ENCODE results near the gene TAF1D. TPM values are rescaled to one million over a fixed set of nuclear protein-coding genes. Genes with fewer than 3 reads are reported as not detected.

The TAF1D gene
- total RNA-seq, result 138 and 499 TPM in 2 replicates

GRCh38 chr11:93741094-93741881 is at the start of gene TAF1D, which contains the start of gene C11orf54:
TAF1D (minus strand) TSS chr11:93741495; CDS start chr11:93739304, 2,191 bp downstream.
C11orf54 (plus strand) TSS chr11:93741672; CDS start chr11:93747394, 5,722 bp downstream.

GRCh38 chr11:93784145-93784934 is 43.0 kb upstream of the TAF1D start, which contains the start of gene MED17:
MED17 (plus strand) TSS chr11:93784282; CDS start chr11:93784514, 232 bp downstream.

Small RNAs within 50 kb of the gene (small RNA-seq; reads per million reads assigned to genes)
- not detected for gene RF00019
- gene RF00493, result 28.6 reads per million, percentile 98 among the genes with 10 or more reads in this experiment
- not detected for gene SCARNA9
- gene SNORA1, result not detected
- gene SNORA18, result not detected
- gene SNORA25, result not detected
- not detected for gene SNORA32
- gene SNORA40, result not detected
- gene SNORA8, result not detected
- gene SNORD5, result not detected
- 3,354 reads per million, percentile 100 among the genes with 10 or more reads in this experiment for gene SNORD6

Other genes starting within 250 kb of the TAF1D start
- gene SMCO4, start 198.1 kb downstream of the TAF1D start, total RNA-seq, result 5.2 and 10.8 TPM in 2 replicates
- gene CEP295, start 79.8 kb downstream of the TAF1D start, total RNA-seq, result 21.6 and 29.8 TPM in 2 replicates
- 11.6 and 18.0 TPM in 2 replicates for gene C11orf54, start 177 bp upstream of the TAF1D start, total RNA-seq
- gene MED17, start 42.8 kb upstream of the TAF1D start, total RNA-seq, result 36.9 and 39.6 TPM in 2 replicates
- gene VSTM5, start 109.1 kb upstream of the TAF1D start, total RNA-seq, result 0.19 and 0.33 TPM in 2 replicates

Data from vein endothelial cell (primary cell).